ENCODE measurements around the gene RPP25L. TPM values are rescaled to one million over a fixed set of nuclear protein-coding genes. Genes with fewer than 3 reads are reported as not detected.

Gene RPP25L
- total RNA-seq, 1 experiment from 2014 or later, result 51.1 TPM

- CTCF ChIA-PET, result no interaction called here
- Histone ChIP-seq H3K79me2 (ENCODE audit: insufficient read depth, low read length) (no peaks in the 10 kb centered on the region), H3K27ac (ENCODE audit: low read depth, low read length) (no peak overlapping the region), H3K9me3 (ENCODE audit: control insufficient read depth in 1 of 2, insufficient read depth in 1 of 2, low read depth in 1 of 2, low read length in 2 of 2) (no peaks in the 10 kb centered on the region), H4K20me1 (ENCODE audit: insufficient read depth) (no peaks in the 10 kb centered on the region), H3K27me3 (ENCODE audit: insufficient read depth, low read length) (no peaks in the 10 kb centered on the region), H3K4me2 (ENCODE audit: low read length) (peak overlapping the region; percentile 83; the same call in 1 of the 2 replicates), H3K9ac (ENCODE audit: low read length) (no peak overlapping the region), H3K9me2 (ENCODE audit: insufficient read depth) (no peaks in the 10 kb centered on the region), H3K36me3 (ENCODE audit: control insufficient read depth in 1 of 2, insufficient read depth in 2 of 2, low read length in 2 of 2) (peaks cover 0 to 6% of the 10 kb centered on the region in 2 experiments; a peak in 1 of 4 replicates), H2AFZ (ENCODE audit: low read depth, low read length, poor library complexity, severe bottlenecking) (no peak overlapping the region), H3K4me1 (ENCODE audit: control insufficient read depth in 1 of 2, insufficient read depth in 2 of 2, low read length in 2 of 2) (peaks cover 13 to 29% of the 10 kb centered on the region in 2 experiments), H3K4me3 (replicated peaks in 1 of 2; ENCODE audit: low read depth in 1 of 2, low read length in 2 of 2) (no peak overlapping the region)
- ATAC-seq (no peak), DNase-seq (ENCODE audit: low read depth, low spot score) (no peak)
- POLR2A ChIA-PET, result interaction anchor here (0.6 kb wide), 1 partner anchor 16 kb away, joined by 3 read pairs; the partner anchor contains the start of gene SIGMAR1
- intact Hi-C loops (cut with micrococcal nuclease), result no loop called here
- RAD21 ChIA-PET (ENCODE audit: low non-redundant PET in 1 of 2, low total read pairs in 2 of 2, uncharacterized antibody in 2 of 2, unreplicated experiment in 2 of 2), result no interaction called here
- no TSS peak for BruUV-seq (replicated peaks)
- TF ChIP-seq SIN3A (IDR thresholded peaks at IDR 0.05; ENCODE audit: low read depth), result no peak
- TF ChIP-seq, protein P1, sequence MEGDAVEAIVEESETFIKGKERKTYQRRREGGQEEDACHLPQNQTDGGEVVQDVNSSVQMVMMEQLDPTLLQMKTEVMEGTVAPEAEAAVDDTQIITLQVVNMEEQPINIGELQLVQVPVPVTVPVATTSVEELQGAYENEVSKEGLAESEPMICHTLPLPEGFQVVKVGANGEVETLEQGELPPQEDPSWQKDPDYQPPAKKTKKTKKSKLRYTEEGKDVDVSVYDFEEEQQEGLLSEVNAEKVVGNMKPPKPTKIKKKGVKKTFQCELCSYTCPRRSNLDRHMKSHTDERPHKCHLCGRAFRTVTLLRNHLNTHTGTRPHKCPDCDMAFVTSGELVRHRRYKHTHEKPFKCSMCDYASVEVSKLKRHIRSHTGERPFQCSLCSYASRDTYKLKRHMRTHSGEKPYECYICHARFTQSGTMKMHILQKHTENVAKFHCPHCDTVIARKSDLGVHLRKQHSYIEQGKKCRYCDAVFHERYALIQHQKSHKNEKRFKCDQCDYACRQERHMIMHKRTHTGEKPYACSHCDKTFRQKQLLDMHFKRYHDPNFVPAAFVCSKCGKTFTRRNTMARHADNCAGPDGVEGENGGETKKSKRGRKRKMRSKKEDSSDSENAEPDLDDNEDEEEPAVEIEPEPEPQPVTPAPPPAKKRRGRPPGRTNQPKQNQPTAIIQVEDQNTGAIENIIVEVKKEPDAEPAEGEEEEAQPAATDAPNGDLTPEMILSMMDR (IDR thresholded peaks at IDR 0.05 in 2 of 3, conservative IDR thresholded peaks at IDR 0.05 in 1 of 3; ENCODE audit: borderline replicate concordance in 1 of 3, insufficient read depth in 1 of 3, low read depth in 2 of 3, low read length in 2 of 3), result no peak
- no peak for TF ChIP-seq RAD21 (IDR thresholded peaks at IDR 0.05; ENCODE audit: low read depth)
- TF ChIP-seq YY1 (IDR thresholded peaks at IDR 0.05; ENCODE audit: extremely low read depth, insufficient replicate concordance, low read depth, low read length), result no peak
Observed at GRCh38 chr9:34653151-34654072, 41.5 kb upstream of the RPP25L start.

DNA sequence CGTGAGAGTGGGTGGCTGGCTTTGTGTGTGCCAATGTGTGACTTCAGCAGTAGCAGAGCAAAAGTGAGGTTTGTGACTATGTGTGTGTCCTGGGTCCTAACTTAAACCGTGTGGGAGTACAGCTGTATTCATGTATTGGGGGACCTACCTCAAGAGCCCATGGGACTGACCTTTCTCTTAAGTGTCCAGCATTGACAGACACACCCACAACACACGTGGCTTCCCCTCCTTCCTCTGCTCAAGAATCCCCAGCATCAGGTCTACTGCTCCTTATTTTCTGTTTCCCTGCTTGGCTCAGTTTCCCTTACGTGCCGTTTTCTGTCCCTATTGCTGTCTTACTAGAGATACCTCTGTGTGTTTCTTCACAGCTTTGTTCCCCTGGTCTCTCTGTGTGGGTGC, 40.7 kb upstream of the RPP25L start:
- Histone ChIP-seq H3K27ac (ENCODE audit: low read depth, low read length) (peak overlapping the region; percentile 50), H3K4me3 (replicated peaks in 1 of 2; ENCODE audit: low read depth in 1 of 2, low read length in 2 of 2) (peak overlapping the region; percentile 58 to 61), H2AFZ (ENCODE audit: low read depth, low read length, poor library complexity, severe bottlenecking) (no peak overlapping the region), H3K36me3 (ENCODE audit: control insufficient read depth in 1 of 2, insufficient read depth in 2 of 2, low read length in 2 of 2) (peaks cover 0 to 6% of the 10 kb centered on the region in 2 experiments; a peak in 1 of 4 replicates), H3K4me2 (ENCODE audit: low read length) (peak overlapping the region; percentile 83), H3K9me2 (ENCODE audit: insufficient read depth) (no peaks in the 10 kb centered on the region), H3K79me2 (ENCODE audit: insufficient read depth, low read length) (no peaks in the 10 kb centered on the region), H3K9ac (ENCODE audit: low read length) (peak overlapping the region; percentile 58), H3K4me1 (ENCODE audit: control insufficient read depth in 1 of 2, insufficient read depth in 2 of 2, low read length in 2 of 2) (peaks cover 15 to 34% of the 10 kb centered on the region in 2 experiments), H3K9me3 (ENCODE audit: control insufficient read depth in 1 of 2, insufficient read depth in 1 of 2, low read depth in 1 of 2, low read length in 2 of 2) (no peaks in the 10 kb centered on the region), H3K27me3 (ENCODE audit: insufficient read depth, low read length) (no peaks in the 10 kb centered on the region), H4K20me1 (ENCODE audit: insufficient read depth) (no peaks in the 10 kb centered on the region)
- DNase-seq (ENCODE audit: low read depth, low spot score) (no peak), ATAC-seq (0 out of 2 replicates have a peak, but pooled peaks have one; percentile 1)
- CTCF ChIA-PET, result no interaction called here
- no TSS peak for BruUV-seq (replicated peaks)
- intact Hi-C loops (cut with micrococcal nuclease), result no loop called here
- RAD21 ChIA-PET (ENCODE audit: low non-redundant PET in 1 of 2, low total read pairs in 2 of 2, uncharacterized antibody in 2 of 2, unreplicated experiment in 2 of 2), result no interaction called here
- POLR2A ChIA-PET, result interaction anchor here (1.3 to 1.5 kb wide), 2 partner anchors 12 to 15 kb away, joined by 5 to 8 read pairs; partner anchors contain the start of gene SIGMAR1
- no peak for TF ChIP-seq EGR1 (IDR thresholded peaks at IDR 0.05; ENCODE audit: low read depth)
- no peak for TF ChIP-seq EZH2 (IDR thresholded peaks at IDR 0.05)
- no peak for TF ChIP-seq TCF7L2 (IDR thresholded peaks at IDR 0.05; ENCODE audit: borderline replicate concordance, extremely low read depth, insufficient read depth, insufficient read length)
- TF ChIP-seq SRF (IDR thresholded peaks at IDR 0.05; ENCODE audit: low read depth), result no peak
- TF ChIP-seq FOSL1 (IDR thresholded peaks at IDR 0.05; ENCODE audit: low read depth), result no peak
- no peak for TF ChIP-seq ZNF274 (IDR thresholded peaks at IDR 0.05; ENCODE audit: low read depth, low read length)
- TF ChIP-seq YY1 (IDR thresholded peaks at IDR 0.05; ENCODE audit: extremely low read depth, insufficient replicate concordance, low read depth, low read length), result no peak
- TF ChIP-seq POLR2AphosphoS5 (IDR thresholded peaks at IDR 0.05; ENCODE audit: low read depth, low read length), result no peak
- TF ChIP-seq, protein P1 (IDR thresholded peaks at IDR 0.05 in 2 of 3, conservative IDR thresholded peaks at IDR 0.05 in 1 of 3; ENCODE audit: borderline replicate concordance in 1 of 3, insufficient read depth in 1 of 3, low read depth in 2 of 3, low read length in 2 of 3), result no peak
- TF ChIP-seq EZH2phosphoT487 (IDR thresholded peaks at IDR 0.05; ENCODE audit: borderline replicate concordance), result no peak
- no peak for TF ChIP-seq ELF1 (IDR thresholded peaks at IDR 0.05; ENCODE audit: borderline replicate concordance, low read depth)
- no peak for TF ChIP-seq SP1 (IDR thresholded peaks at IDR 0.05; ENCODE audit: low read depth)

Data from HCT116 (cell line).